ENCODE measurements around the gene ITLN2.
"Not testable (repeated sequence)": the region's sequence is repeated elsewhere in the genome, so short reads cannot be mapped to it uniquely, and the experiment has no call there.

ITLN2 gene

DNA sequence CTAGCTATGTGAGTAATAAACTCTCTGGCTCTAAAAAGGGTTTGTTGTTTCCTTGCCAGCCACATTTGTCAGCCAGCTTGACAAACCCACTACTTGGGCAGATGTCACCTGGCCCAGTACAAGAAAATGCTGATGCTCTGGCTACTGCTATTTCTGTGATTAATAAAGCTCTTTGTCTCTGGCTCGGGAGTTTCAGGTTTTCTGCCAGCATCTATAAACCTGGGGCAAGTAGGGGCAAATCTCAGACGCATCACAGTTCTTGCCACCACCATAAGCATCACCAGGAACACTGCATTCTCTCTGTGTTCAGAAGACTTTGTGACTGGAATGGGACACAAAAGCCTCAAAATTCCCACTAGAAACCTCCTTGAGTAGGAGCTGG is 2.5 kb downstream of the ITLN2 start:
- no peak overlapping the region for H3K27ac Mint-ChIP-seq
- DNase-seq: no peak
- H3K4me1 Mint-ChIP-seq: peaks cover 62% of the 10 kb centered on the region
- no peak overlapping the region for H3K4me3 Mint-ChIP-seq
- H3K9me3 Mint-ChIP-seq: peaks cover 8% of the 10 kb centered on the region
- no peaks in the 10 kb centered on the region for H3K36me3 Mint-ChIP-seq (ENCODE audit: low read depth)
- TF ChIP-seq, protein P1, sequence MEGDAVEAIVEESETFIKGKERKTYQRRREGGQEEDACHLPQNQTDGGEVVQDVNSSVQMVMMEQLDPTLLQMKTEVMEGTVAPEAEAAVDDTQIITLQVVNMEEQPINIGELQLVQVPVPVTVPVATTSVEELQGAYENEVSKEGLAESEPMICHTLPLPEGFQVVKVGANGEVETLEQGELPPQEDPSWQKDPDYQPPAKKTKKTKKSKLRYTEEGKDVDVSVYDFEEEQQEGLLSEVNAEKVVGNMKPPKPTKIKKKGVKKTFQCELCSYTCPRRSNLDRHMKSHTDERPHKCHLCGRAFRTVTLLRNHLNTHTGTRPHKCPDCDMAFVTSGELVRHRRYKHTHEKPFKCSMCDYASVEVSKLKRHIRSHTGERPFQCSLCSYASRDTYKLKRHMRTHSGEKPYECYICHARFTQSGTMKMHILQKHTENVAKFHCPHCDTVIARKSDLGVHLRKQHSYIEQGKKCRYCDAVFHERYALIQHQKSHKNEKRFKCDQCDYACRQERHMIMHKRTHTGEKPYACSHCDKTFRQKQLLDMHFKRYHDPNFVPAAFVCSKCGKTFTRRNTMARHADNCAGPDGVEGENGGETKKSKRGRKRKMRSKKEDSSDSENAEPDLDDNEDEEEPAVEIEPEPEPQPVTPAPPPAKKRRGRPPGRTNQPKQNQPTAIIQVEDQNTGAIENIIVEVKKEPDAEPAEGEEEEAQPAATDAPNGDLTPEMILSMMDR (IDR thresholded peaks at IDR 0.05): no peak
- peaks cover 3% of the 10 kb centered on the region for H3K27me3 Mint-ChIP-seq (ENCODE audit: low read depth, poor library complexity)

DNA sequence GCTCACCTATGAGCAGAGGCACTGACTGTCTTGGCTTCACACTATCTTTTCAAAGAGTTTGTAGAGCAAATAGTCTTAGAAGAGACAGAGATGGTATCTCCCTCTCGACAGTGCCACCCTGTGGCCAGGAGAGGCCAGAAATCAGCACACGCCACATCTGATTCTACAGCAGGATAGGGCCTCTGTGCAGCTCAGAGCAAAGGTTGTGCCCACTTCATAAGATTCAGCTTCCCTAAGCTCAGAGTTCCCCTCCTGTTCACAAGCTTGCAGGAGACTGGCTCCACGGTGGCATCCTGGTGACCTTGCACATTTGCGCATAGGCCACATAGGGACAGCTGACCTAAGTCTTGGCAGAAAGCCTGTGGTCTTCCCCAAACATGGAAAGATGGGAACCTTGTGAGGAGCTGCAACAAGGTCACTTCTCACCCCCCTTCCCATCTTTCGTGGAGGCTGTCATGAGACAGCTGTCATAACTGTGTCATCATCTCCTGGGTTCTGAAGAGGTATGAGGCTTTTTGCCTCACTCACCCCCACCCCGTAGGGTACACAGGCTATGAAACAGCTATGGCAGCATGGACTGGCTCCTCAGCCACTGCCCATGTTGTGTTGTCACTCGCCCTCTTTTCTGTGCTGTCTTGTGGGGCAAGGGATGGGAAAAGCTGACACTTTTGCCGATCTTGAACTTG is 3.0 kb downstream of the ITLN2 start:
- Mint-ChIP-seq H3K27me3 (ENCODE audit: low read depth, poor library complexity) (peaks cover 3% of the 10 kb centered on the region), H3K4me1 (peaks cover 62% of the 10 kb centered on the region), H3K9me3 (peaks cover 8% of the 10 kb centered on the region), H3K36me3 (ENCODE audit: low read depth) (no peaks in the 10 kb centered on the region), H3K27ac (no peak overlapping the region), H3K4me3 (no peak overlapping the region)
- peak; percentile 58 for DNase-seq
- TF ChIP-seq, protein P1 (IDR thresholded peaks at IDR 0.05): peak; percentile 65

DNA sequence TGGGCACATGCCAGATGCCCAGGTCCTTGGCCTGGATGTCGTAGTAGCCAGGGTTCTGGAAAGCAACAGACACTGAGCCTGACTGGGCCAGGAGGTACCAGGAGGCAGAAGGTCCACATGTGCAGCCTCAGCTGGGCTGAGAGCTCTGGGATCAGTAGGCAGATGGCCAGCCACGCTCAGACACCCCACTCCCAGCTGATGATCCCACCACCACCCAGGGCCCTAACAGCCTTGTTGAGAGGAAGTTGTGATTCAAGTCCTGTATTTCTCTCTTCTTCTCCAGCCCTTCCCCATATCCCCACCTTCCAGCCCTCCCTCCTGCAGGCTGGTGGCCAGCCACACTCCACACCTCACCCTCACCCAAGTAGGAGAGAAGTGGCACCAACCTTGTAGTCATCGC is 4.0 kb downstream of the ITLN2 start:
- DNase-seq: no peak
- H3K4me1 Mint-ChIP-seq: peaks cover 62% of the 10 kb centered on the region
- peaks cover 3% of the 10 kb centered on the region for H3K27me3 Mint-ChIP-seq (ENCODE audit: low read depth, poor library complexity)
- no peak overlapping the region for H3K27ac Mint-ChIP-seq
- peaks cover 8% of the 10 kb centered on the region for H3K9me3 Mint-ChIP-seq
- TF ChIP-seq, protein P1 (IDR thresholded peaks at IDR 0.05): no peak
- H3K4me3 Mint-ChIP-seq: no peak overlapping the region
- H3K36me3 Mint-ChIP-seq (ENCODE audit: low read depth): no peaks in the 10 kb centered on the region

DNA sequence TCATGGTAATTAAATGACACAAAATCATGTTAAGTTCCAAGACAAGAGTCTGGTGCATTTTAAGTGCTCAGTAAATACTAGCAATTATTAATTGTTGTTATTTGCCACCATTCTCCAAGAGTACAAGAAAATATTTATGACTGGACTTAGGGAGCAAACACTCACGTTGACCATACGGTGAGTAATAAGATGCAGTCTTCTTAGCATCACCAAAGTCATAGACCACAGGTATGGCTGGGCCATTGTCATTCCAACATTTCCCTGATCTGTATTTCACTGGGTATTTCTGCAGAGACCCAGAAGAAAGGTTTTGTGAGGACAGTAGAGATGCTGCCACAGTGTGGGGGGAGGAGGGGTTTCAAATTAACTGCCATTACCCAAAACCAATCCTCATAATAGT is 4.7 kb downstream of the ITLN2 start:
- no peak for DNase-seq
- Mint-ChIP-seq H3K9me3 (peaks cover 8% of the 10 kb centered on the region), H3K4me3 (no peak overlapping the region), H3K36me3 (ENCODE audit: low read depth) (no peaks in the 10 kb centered on the region), H3K27ac (no peak overlapping the region), H3K4me1 (peaks cover 62% of the 10 kb centered on the region), H3K27me3 (ENCODE audit: low read depth, poor library complexity) (peaks cover 3% of the 10 kb centered on the region)
- TF ChIP-seq, protein P1 (IDR thresholded peaks at IDR 0.05): no peak

DNA sequence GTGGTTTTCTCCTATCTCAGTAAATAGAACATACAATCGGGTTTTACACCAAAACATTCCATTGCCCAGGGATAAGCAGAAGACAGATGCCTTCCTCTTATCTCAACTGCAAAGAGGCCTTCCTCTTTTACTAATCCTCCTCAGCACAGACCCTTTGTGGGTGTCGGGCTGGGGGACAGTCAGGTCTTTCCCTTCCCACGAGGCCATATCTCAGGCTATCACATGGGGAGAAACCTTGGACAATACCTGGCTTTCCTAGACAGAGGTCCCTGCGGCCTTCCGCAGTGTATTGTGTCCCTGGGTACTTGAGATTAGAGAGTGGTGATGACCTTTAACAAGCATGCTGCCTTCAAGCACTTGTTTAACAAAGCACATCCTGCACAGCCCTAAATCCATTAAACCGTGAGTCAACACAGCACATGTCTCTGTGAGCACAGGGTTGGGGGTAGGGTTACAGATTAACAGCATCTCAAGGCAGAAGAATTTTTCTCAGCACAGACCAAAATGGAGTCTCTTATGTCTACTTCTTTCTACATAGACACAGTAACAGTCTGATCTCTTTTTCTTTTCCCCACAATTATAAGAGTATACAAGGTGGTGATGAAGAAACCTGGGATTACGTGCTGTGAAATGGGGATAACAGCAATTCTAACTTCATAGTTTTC is 5.3 kb downstream of the ITLN2 start:
- not testable (repeated sequence) for H3K27me3 Mint-ChIP-seq (ENCODE audit: low read depth, poor library complexity); H3K4me3 Mint-ChIP-seq; DNase-seq; H3K9me3 Mint-ChIP-seq; H3K36me3 Mint-ChIP-seq (ENCODE audit: low read depth)
- Mint-ChIP-seq H3K4me1 (peaks cover 60% of the 10 kb centered on the region), H3K27ac (peak overlapping the region; percentile 92)

DNA sequence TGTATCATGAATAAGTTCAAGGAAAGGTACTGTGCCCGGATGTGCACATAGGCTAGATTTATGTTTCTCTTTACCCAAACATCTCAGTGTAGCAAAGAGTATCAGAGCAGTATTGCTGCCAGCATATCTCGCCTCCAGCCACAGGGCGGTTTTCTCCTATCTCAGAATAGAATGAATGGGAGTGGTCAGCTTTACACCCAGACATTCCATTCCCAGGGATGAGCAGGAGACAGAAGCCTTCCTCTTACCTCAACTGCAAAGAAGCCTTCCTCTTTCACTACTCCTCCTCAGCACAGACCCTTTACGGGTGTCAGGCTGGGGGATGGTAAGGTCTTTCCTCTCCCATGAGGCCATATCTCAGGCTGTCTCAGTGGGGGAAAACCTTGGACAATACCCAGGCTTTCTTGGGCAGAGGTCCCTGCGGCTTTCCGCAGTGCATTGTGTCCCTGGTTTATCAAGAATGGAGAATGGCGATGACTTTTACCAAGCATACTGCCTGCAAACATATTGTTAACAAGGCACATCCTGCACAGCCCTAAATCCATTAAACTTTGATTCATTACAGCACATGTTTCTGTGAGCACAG is 7.3 kb downstream of the ITLN2 start:
- H3K4me3 Mint-ChIP-seq; H3K27me3 Mint-ChIP-seq (ENCODE audit: low read depth, poor library complexity); DNase-seq; H3K36me3 Mint-ChIP-seq (ENCODE audit: low read depth): not testable (repeated sequence)
- H3K4me1 Mint-ChIP-seq: peaks cover 49% of the 10 kb centered on the region
- peak overlapping the region; percentile 78 for H3K27ac Mint-ChIP-seq
- H3K9me3 Mint-ChIP-seq: peaks cover 12% of the 10 kb centered on the region

DNA sequence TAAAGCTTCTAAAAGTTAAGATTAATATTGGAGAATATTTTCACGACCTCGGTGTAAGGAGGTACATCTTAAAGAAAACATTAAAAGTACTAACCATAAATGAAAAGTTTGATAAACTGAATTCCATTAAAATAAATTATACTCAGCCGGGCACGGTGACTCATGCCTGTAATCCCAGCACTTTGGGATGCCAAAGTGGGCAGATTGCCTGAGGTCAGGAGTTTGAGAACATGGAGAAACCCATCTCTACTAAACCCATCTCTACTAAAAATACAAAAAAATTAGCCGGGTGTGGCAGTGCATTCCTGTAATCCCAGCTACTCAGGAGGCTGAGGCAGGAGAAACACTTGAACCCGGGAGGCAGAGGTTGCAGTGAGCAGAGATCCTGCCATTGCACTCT is 8.7 kb downstream of the ITLN2 start:
- H3K4me1 Mint-ChIP-seq: peaks cover 43% of the 10 kb centered on the region
- not testable (repeated sequence) for H3K4me3 Mint-ChIP-seq; H3K27me3 Mint-ChIP-seq (ENCODE audit: low read depth, poor library complexity); H3K36me3 Mint-ChIP-seq (ENCODE audit: low read depth); DNase-seq; H3K27ac Mint-ChIP-seq
- peaks cover 20% of the 10 kb centered on the region for H3K9me3 Mint-ChIP-seq

All from nephron progenitor cell (in vitro differentiated cells).